HG03575 (cell line): Measurements from ENCODE around the gene CAMTA2.

ENCODE experiments used
- ATAC-seq: cut with Tn5 transposase; IDR thresholded peaks from one replicate; pipeline ENCODE4 v1.9.1; 2021; ENCODE audit not compliant: unreplicated experiment, insufficient number of reproducible peaks, low FRiP score; ENCODE audit errors: extremely low read depth

Gene CAMTA2

DNA sequence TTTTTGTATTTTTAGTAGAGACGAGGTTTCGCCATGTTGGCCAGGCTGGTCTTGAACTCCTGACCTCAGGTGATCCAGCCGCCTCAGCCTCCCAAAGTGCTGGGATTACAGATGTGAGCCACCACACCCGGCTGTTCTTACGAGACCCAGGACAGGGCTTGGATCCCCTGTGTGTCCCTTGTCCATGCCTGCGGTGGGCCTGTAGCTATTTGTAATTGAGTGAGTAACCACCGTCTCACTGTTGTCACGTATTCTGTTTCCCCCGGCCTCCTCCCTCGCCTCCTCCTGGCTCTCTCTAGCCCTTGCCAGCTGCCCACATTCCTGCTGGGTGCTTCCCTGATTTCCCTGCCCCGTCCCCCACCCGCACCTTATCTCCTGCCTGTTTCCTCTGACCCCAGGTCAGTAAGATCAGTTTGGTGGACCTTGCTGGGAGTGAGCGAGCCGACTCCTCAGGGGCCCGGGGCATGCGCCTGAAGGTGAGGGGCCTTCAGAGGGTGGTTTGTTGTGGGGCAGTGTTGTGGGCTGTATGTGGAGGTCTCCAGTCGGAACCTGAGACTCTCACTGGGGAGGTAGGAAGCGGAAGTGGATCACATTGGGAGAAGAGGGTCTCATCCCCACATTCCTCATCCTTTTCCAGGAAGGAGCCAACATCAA, 15.9 kb upstream of the CAMTA2 start:
- no peak for ATAC-seq

DNA sequence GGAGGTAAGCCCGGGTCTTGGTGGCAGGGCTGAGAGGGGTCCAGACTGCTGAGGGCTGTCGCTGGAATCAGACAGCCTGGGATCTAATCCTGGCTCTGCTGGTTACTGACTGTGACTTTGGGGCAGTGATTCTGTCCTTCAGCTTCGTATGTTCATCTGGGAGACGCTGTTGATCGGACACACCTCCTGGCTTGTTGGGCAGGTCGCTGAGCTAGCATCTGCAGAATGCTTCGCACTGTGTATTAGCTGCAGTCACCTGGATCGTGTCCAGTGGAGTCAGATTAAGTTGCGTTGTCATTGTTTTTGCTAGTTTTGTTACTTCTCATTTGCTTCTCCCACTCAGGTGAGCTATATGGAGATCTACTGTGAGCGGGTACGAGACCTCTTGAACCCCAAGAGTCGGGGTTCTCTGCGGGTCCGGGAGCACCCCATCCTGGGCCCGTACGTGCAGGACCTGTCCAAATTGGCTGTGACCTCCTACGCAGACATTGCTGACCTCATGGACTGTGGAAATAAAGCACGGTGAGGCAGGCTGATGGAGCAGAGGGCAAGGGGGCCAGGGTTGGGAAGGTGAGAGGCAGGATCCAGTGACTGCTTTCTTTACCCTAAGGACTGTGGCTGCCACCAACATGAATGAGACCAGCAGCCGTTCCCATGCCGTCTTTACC, 14.8 kb upstream of the CAMTA2 start:
- no peak for ATAC-seq

DNA sequence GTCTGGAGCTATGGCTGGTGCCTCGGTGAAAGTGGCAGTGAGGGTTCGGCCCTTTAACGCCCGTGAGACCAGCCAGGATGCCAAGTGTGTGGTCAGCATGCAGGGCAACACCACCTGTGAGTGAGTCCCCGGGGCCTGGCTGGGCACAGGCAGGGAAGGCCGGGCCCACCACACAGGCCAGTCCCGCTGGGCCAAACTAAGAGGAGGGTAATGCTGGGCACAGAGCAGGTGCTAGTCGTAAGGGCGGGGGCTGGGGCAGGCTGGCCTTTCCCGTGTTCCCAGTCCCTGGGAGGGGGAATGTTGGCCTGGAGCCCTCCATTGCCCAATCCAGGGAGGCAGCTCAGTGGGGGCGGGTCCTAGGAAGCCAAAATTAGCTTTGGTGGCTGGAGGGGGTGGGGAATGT, 12.8 kb upstream of the CAMTA2 start:
- ATAC-seq: no peak

DNA sequence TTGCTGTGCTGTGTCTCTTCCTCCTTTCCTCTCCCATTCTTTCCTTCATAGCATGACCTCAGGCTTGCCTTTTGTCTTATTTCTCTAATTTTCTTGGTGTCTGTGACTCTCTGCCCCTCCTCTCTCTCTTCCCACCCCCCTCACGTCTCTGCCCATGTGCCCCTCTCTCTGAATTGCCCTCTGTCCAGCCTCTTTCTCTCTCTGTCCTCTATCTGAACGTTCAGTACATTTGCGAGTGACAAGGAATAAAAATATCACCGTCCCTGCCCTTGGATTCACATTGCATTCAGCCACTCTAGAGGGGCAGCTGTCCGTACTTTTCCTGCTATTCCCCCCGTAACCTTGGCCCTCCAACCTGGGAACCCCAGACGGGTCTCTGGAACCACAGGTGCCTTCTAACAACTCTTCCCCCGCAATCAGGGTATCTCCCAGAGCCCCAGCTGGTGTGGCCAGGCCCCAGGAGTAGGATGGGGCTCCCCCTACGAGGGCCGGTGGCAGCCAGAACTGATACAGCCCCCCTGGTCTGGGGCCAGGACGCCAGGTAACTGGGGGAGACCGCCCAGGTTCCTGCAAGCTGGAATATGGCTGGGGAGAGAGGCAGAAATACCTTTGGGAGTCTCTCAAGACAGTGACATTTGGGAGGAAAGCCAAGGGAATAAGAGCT, 12.1 kb upstream of the CAMTA2 start:
- no peak for ATAC-seq

DNA sequence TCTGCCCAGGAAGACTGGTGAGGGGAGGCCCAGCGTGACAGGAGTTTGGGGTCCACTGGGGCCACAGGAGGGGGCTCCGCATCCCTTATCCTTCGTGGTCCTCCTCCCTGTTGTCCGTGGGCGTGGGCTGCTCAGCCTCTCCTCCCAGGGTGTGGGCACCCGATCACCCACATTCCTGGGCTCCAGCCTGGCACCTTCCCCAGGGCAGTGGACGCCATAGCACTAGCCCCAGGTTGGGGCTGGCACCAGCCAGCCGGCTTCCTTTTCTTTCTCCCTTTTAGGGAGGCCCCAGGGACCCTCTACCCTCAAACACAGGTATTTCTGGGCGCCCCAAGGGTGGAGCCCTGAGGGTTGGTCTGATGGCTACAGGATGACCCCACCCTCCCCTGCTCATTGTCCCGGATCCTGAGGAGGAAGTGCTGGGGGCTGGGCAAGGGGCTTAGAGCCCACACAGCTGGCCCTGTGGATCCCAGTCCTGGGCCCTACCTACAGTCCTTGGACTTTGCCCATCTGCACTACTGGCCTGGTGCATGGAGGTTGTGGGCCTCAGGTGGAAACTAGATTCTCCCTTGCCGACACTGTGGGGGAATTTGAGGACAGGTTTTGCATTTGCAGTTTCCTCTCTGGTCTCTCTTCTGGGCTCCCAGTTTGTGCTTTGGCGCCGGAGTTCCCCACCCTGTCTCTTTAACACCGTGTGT, 11.4 kb upstream of the CAMTA2 start:
- ATAC-seq: no peak

DNA sequence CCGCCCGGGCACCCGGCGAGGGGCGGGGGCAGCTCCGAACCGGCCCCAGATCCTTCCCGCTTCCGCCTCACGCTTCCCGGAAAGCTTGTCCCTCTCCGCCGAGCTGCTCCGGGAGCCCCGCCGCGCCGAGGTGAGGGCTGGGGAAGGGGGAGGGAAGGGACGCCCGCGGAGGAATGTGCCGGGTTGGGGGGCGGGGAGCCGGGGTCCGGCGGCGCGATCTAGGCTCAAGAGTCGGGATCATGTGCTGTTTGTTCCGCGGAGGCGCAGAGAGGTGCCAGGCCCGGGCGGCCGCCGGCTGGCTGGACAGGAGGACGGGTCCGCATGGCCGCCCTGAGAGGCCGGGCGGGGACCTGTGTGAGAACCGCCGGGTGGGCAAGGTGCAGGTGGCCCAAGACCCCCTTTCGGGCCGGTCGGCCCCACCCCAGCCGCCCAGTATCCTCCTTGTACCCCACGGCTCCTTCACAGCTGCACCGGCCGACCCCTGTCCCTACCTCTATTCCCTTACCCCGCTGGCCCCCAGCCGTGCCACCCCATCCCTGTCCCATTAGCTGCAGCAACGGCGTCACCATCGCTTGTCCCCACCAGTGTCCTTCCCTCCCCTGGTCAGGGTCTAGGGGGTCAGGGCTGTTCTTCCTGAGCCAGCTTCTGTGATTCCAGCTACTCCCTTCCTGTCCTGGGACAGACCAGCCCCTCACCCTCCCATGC, 10.7 kb upstream of the CAMTA2 start:
- no peak for ATAC-seq

DNA sequence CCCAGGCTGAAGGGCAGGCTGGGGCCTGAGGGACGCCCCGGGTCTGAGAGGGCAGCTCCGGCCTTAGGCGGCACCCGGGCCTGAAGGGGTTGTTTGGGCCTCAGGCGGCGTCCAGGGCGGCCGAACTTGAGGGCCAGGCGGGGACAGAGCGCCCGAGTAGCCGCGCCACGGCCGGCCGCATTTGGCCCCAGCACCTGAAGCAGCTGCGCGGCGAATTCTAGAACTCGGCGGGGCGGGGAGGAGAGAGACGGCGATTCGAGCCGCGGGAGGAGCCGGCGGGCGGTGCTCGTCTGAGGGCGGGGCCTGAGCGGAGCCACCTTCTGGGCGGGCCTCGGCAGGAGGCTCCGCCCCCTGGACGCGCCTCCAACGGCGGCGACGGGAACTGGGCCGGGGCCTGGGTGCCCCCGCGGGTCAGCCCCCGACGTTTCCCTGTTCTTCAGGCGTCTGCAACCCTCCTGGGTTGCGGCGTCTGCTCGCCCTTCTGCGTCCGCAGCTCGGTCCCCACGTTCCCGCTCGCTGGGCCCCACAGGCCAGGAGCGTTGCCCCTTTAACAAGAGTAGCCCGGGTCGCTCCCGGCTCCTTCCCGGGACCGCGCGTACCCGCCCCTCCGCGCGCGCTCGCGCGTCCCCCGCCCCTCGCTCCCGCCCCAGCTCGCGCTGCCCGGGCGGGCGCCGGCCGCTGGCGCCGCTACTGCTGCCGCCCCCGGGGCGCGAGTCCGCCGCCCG, 10.0 kb upstream of the CAMTA2 start, which contains the start of the genes INCA1 and KIF1C:
Gene INCA1, minus strand, starts transcription at position 221 of the 725 bp plus-strand sequence. CDS start 3,085 bp downstream, outside the sequence.
Gene KIF1C, plus strand, starts transcription at position 649 of the 725 bp plus-strand sequence. CDS start 2,297 bp downstream, outside the sequence.
- no peak for ATAC-seq

DNA sequence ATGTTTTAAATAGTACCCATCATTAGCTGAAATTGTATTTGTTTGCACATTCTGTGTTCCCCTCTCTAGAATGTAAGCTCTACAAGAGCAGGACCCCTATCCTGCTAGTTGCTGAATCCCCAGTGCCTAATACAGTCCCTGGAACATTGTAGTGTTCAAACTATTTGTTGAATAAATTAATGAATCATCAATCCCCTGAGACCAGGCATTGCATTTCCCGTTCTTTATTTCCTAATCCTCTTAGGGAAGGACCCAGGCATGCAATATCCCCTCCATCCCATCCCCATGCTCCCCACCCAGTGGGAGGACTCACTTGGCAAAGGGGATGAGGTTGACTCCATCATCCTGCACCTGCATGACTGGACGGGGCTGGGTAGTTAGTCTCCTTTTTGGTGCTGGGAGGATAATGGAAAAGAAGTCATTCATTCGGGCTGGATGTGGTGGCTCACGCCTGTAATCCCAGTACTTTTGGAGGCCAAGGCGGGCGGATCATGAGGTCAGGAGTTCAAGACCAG, 6.7 kb upstream of the CAMTA2 start:
- ATAC-seq: no peak

DNA sequence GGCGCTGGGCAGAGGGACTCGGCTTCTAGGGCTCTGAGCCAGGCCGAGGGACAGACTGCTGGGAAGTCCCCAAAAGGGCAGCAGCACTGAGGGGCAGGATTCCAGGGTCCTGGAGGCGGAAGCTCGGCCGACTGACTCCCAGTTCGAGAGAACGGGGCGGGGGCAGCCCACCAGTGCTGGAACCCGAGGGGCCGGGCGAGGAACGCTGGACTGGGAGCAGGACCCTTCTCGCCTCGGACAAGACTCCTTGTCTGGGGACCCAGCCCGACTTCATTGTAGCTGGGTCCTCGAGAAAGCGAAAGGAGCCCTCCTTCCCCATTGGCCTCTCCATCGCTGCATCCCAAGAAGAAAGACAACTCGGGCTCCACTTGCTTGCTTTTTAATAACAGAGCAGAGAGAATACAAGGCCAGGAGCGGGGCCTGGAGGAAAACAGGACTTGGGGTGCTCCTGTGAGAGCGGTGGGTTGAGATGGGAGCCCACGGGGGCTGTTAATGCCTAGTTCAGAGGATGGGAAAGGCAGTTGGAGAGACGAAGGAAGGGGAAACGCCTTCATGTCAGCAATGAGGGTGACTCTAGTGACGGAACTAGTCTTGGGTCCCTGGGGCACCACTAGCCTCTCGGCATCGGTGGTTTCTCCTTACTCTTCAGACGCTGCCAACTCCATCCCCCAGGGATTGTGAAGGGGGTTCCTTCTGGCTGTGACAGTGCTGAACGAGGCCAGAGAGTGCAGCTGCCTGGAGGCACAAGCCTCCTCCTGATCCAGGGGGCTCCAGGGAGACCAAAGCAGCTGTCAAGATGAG, 492 bp upstream of the CAMTA2 start:
- ATAC-seq: no peak

DNA sequence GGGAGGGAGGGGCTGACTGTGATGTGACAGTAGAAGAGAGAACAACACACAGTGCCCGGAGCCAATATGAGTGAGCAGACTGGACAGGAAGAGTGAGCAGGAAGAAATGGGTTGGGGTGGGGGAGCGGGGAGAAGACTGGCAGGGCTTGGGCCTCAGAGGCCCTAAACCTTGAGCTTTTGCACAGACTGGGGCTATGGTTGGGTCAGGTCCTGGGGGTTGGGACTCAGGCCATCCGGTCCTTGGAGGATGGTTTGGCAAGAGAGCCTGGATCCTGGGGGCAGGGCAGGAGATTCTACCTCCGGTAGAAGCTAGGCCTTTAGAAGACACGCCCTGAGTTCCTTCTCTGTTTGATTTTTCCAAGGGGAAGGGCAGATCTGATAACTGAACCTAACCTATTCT, 1.1 kb downstream of the CAMTA2 start:
- ATAC-seq: no peak

DNA sequence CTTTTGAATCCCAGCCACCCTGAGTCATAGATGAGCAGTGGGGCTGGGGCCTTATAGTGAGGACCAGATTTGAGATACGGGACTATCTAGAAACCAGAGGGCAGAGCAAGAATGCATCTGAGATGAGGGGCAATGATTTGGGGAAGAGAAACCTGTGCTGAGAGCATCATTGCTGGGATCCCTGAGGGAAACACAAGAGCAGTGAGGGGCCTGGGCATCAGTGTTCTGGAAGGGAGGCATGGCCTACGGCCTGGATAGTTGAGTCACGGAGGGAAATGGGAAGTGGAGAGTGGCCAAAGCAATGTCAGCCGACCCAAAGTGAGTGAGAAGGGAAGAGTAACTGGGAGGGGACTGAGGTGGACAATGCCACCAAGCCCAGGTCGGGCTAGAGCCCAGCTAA, 5.2 kb downstream of the CAMTA2 start:
- ATAC-seq: no peak

DNA sequence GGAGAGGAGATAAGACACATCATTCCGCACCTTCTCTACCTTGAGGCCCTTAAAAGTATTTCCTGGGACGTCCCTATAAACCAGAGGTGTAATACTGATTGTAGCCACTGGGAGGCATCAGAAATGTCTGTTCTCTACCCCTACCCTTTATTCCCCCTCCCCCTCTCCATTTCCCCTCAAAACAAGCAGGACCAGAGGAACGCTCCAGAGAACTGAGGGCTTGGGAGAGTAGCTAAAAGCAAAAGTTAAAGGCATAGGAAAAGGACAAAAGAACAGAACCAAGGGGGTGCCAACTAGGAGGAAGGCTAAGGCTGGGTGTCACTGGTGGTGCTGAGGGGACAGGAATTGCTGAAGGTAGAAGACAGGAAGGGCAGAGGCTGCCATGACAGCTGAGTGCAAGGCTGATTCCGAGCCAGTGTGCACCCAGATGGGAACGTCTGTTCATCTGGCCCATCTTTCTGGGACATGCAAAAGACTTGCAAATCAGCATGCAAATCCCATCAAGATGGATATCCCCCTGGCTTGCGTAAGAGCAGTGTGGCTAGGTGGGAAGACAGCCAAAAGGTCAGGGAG, 6.7 kb downstream of the CAMTA2 start:
- no peak for ATAC-seq

DNA sequence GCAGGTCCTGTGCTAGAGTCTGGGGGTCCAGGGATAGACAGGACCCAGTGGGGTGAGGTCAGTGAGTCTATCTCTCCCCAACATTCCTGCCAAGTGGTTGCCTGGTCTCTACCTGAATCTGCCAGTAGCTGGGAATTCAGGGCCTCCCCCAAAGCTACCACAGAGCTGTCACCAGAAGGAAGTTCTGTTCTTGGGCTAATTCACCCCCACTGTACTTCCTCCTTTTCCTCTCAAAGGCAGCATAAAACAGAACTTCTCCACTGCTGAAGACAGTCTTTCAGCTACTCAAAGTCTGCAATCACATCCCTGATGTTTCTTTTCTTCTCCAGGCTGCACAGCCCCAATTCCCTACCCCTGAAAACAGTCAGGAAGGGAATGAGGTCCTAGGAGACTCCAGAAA, 8.7 kb downstream of the CAMTA2 start:
- ATAC-seq: no peak

DNA sequence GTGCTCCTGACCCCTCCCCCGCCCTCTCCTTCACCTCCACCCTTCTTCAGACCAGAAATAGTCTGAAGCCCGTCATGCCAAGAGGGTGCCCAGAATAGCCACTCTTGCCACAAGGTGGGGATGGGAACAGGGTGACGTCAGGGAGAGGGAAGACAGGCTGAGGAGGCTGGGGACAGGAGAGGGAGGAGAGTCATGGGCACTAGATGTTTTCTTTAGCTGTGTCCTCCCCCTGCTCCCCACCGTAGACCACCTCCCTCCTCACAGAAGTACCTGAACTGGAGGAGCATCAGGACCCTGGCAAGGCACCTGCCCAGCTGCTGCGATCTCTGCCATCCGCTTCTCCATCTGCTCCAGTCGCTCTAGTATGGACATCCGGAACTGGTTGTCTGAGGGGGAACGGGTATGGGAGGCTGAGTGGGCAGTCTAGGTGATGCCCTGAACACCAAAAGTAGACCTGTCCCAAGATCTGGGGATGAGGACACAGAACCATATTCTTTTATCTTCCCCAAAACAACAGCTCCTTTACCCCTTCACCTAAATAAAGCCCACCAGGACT, 13.3 kb downstream of the CAMTA2 start:
- ATAC-seq: no peak

DNA sequence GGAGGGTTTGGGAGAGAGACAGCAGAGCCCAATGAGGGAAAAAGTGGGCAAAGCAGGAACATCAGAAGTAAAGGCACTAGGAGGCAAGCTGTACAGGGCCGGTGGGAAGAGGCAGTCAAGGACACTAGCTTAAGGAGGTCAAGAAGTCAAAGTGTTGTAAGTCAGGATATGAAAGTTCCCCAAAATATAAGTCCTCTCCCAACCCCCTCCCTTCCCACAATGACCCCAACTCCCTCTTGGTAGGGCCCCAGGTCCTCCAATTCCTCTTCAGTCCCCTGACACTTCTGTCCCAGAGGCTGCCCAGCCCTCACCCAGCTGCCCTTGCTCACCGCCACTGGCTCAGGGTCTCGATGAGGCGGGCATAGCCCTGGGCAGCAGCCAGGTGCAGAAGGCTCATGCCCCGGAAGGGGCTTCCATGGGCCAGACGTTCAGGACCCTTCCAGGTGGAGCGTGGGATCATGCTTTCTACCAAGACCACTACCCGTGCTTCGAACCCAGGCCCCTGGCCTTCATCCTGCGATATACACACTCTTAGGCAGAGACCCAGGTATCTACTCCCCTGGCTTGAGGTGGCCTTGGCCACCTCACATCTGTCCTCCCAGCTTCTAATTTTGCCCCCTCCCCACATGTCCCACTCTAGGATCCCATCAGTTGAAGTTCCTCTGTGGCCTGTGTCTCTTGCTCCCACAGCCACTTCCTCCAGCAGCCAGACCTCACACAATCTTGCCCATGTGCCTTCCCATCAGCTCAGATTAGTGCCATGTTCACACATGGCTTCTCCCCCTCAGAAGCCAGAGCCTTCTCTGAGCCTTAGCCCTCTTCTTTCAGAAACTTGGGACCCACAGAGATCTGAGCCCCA, 14.0 kb downstream of the CAMTA2 start:
- no peak for ATAC-seq

DNA sequence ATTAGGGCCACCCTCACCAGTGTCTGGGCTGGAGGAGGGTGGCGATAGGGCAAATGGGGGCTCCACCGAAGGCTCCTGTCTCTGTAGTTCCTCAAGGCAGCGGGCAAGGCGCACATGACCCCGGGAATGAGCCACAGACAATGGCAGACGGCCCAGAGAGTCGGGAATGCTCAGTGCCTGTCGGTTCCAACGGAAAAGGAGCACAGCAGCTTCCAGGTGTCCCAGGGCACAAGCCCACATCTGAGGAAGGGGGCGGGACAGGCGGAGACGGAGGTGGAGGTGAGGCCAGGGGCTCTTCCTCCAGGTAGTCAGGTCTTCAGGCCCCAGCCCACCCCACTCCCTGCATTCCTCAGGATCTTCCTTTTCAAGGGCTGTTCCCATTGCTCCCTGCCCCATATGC, 14.7 kb downstream of the CAMTA2 start:
- no peak for ATAC-seq
